Erythroblast (primary cell): ENCODE data around the gene SOX2.

Experiments used
- DNase-seq, 2 experiments: peaks; one replicate each; lab custom pipeline; 2025; lab: John Stamatoyannopoulos, UW
- GATA1 ChIP-seq: IDR thresholded peaks from 2 replicates; pipeline ENCODE4 v1.6.1; 2011; ENCODE audit warnings: low read depth, mild to moderate bottlenecking, control low read depth, low read length, moderate library complexity
- POLR2A ChIP-seq: IDR thresholded peaks from 2 replicates; pipeline ENCODE4 v1.6.1; 2011; ENCODE audit warnings: mild to moderate bottlenecking, low read length

The SOX2 gene

GRCh38 chr3:181698263-181698954, 13.3 kb upstream of the SOX2 start:
- no peak for TF ChIP-seq GATA1
- TF ChIP-seq POLR2A = no peak
- DNase-seq = peak; percentile 63 to 85

DNA sequence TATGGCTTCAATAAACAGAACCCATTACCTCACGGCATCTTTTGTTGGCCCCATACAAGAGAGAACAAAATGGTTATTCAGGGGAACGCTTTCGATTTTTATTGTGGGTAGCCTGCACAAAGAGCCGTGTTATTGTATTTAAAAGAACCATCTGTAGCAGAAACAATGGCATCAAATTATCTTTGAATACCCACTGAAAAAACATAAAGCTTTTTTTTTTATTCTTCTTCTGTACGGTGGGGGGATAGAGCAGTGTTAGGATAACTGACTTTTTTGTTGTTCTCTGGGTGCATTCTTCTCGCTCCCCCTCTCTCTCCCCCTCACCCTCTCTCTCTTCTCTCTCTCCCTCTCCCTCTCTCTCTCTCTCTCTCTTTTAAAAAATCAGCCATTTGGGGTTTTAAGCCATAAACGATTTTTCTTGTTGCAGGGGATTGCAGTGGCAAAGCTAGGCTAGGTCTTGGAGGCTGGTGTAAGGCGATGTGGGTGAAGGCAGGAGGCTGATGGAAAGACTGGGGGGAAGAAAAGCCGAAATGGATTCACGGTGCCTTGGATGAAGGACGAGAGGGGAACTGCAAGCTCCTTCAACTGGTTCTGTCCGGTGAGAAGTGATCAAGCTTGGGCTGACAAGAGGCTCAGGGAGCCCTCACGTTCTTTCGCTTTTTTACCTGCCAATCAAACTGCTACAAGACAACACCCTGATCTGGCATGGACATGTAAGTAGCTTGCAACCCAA, 12.4 kb upstream of the SOX2 start:
- peak; percentile 89 to 91 for DNase-seq
- TF ChIP-seq GATA1 = no peak
- TF ChIP-seq POLR2A = no peak

DNA sequence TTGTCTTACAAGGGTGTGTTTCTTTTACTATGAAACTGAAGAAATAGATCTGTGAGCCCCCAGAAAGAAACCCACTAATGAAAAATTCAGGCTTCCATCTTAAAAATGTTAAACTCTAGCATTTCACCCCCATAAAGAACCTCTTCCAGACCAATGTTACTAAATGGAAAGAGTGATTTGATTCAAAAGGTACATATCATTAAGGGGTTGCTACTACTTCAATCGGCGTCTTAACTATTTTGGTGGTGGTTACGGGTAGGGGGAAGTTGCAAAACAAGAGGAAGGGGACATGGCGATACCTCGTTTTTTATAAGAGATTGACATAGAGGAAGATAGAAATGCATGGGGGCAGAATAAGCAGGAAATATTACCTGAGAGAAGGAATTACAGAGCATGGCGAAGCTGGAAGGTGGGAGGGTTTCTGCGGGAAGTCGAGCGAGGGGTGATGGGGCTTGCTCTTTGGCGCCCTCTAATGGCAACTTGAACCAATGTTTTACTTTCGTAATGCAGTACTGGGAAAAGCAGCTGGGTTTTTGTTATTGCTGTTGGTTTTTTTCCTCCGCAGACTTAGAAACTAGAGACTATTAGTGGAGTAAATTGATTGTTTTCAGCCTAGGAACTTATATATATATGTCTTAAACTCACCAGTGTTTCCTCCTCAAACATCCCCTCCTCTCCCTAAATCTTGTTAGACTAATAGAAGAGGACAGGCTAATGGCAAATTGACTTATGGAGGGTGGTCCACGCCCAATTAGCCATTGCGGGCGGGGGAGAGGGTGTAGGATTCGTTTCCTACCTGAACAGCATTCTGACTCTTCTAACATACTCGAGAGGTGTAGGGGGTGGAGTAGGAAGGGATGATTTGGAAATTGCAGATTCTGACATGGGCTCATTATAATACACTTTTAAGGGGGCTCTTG, 11.3 kb upstream of the SOX2 start:
- no peak for TF ChIP-seq GATA1
- TF ChIP-seq POLR2A = no peak
- DNase-seq = peak; percentile 86 to 93

- TF ChIP-seq GATA1 = no peak
- no peak for TF ChIP-seq POLR2A
- DNase-seq = peak; percentile 18 to 35
Observed at GRCh38 chr3:181701096-181701495, 10.6 kb upstream of the SOX2 start.

DNA sequence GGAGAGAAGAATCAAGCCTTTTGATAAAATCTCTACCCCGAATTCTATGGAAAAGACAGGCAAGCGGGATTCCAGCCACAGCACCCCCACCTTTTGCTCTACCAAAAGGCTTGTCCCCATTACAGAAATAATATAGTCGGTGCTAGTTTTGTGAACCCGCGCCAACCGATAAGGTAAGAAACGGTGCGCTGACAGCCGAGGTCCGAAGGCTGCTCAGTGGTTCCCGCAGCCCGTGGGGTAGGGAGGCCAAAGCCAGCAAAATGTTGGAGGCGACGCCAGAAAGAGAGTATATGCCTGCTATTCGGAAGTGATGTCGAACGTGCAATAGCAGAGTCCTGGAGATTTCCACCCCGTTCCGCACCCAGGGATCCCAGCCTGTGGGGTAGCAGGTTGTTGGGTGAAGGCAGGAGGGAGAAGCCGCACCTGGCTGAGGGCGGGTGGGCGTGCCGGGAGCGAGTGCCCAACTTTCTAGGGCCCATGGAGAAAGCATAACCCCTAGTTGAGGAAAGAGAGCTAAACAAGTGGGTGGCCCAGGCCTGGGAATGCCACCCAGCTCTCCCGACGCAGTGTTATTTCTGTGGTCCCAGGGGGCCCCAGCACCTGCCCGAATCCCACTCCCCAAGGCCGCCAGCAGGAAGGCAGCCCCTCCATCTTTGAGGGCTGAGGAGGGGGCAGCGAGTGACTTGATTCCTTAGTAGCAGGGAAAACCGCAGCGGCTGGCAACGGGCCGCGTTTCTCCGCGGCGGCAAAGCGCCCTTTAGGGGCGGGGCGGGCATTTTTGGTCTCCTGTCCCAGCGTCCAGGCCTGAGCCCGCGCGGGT, 7.9 kb upstream of the SOX2 start:
- TF ChIP-seq POLR2A (no peak), GATA1 (no peak)
- DNase-seq = peak in 1 of 2 experiments; percentile 20

DNA sequence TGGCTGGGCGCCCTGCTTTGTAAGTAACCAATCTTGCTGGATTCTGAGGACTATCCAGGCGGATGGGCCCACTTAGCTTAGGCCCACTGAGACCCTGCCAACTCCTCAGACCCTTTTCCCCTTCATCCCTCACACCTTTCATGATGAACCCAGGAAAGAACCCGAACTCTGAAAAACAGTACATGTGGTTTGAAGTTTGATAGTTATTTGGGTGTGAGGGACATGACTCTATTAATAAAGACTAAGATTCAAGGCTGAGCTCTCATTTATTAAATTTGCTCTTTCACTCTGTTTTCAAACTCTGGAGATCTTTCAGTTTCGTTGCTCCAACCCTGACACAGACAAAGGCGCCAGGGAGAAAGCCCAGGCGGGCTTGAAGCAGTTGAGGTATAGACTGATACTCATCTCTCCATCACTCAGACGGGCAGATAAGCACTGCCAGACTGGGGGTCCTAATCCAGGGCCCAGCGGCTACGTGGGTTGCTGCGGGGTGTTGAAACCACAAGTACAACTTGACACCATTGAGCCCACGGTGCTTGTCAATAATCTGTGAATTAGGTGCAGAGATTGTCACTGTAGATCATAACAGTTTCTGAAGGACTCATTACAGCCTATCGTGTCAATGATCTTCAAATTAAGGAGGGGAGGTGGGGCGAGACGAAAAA, 7.2 kb upstream of the SOX2 start:
- no peak for DNase-seq
- TF ChIP-seq GATA1 = no peak
- TF ChIP-seq POLR2A = no peak

GRCh38 chr3:181705086-181705480, 6.6 kb upstream of the SOX2 start:
- TF ChIP-seq GATA1 (no peak), POLR2A (no peak)
- no peak for DNase-seq

DNA sequence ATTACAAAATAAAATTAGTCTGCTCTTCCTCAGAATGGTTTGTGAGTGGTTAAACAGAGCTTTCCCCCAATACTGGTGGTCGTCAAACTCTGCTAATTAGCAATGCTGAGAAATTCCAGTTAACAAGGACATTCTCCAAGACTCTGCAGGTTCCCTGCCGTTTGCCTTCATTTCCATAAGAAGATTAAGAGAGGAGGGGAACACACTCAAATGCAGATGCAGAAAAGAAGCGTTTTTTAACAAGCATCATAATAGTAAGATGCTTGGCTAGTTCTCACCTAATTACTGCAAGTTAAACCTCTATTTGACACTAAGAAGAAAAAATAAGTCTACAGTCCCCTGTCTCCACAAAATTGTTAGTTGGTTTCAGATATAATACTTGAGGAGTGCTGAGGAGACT, 3.7 kb upstream of the SOX2 start:
- TF ChIP-seq POLR2A (no peak), GATA1 (no peak)

GRCh38 chr3:181709537-181710279, 2.0 kb upstream of the SOX2 start:
- peak; percentile 63 to 85 for DNase-seq
- TF ChIP-seq POLR2A = no peak
- no peak for TF ChIP-seq GATA1

More for the DNA sequence above, 3.7 kb upstream of the SOX2 start:
- DNase-seq = no peak

GRCh38 chr3:181710345-181711291, 1.1 kb upstream of the SOX2 start:
- TF ChIP-seq POLR2A (no peak), GATA1 (no peak)
- peak in 1 of 2 experiments; percentile 22 for DNase-seq

- TF ChIP-seq GATA1 = no peak
- no peak for TF ChIP-seq POLR2A
- no peak for DNase-seq
Observed at GRCh38 chr3:181712226-181712552, 464 bp downstream of the SOX2 start.
